ENCODE data around the gene OVOL1.

GRCh38 chr11:65786008-65786785 is 666 bp upstream of the OVOL1 start:
- TF ChIP-seq, protein P1, sequence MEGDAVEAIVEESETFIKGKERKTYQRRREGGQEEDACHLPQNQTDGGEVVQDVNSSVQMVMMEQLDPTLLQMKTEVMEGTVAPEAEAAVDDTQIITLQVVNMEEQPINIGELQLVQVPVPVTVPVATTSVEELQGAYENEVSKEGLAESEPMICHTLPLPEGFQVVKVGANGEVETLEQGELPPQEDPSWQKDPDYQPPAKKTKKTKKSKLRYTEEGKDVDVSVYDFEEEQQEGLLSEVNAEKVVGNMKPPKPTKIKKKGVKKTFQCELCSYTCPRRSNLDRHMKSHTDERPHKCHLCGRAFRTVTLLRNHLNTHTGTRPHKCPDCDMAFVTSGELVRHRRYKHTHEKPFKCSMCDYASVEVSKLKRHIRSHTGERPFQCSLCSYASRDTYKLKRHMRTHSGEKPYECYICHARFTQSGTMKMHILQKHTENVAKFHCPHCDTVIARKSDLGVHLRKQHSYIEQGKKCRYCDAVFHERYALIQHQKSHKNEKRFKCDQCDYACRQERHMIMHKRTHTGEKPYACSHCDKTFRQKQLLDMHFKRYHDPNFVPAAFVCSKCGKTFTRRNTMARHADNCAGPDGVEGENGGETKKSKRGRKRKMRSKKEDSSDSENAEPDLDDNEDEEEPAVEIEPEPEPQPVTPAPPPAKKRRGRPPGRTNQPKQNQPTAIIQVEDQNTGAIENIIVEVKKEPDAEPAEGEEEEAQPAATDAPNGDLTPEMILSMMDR (conservative IDR thresholded peaks at IDR 0.05; ENCODE audit: low read depth, low read length), result no peak
- no peak for TF ChIP-seq EZH2phosphoT487 (IDR thresholded peaks at IDR 0.05; ENCODE audit: borderline replicate concordance, low read length)

Data from PC-3 (cell line).